Measurements from ENCODE around the gene PLCH2. TPM values are rescaled to one million over a fixed set of nuclear protein-coding genes. Genes with fewer than 3 reads are reported as not detected.
A peak's percentile ranks its signal among the peaks of the same experiment; 100 is the strongest.

PLCH2 gene
- total RNA-seq, 2 experiments from 2014 or later, result 1.4 to 2.2 TPM

DNA sequence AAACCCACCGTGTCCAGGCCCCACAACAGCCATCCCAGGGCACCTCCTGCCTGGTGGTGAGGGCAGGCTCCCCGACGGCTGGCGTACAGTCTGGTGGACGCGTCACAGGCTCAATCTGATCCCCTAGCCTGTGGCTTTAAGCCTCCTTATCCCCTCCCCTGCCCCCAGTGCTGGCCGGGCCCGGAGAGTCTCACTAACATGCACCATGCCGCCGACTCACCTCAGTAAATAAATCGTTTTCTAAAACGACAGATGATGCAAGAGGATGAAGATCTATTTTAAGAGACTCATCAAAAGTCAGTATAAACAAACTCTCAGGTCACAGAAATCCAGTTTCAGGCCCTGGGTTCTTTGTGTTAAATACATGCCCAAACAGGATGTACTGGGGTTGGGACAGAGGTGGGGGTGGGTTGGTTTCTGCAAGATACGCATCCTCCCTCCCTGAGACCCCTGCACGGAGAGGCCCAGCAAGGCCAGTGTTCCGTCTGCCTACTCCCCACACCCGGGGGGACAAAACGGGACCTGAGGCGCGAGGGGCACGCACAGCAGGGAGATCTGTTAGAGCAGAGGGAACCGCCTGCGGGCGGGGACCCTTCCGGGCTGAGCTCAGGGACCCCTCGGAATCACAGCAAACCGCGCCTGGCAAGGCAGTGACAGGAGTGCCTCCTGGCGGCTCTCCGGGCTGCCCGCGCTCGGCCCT is 47.3 kb downstream of the PLCH2 start:
- no peaks in the 10 kb centered on the region for H3K9me2 ChIP-seq (ENCODE audit: insufficient read depth, low read length)
- no TSS peak for BruUV-seq (replicated peaks)
- H2AFZ ChIP-seq (ENCODE audit: low read length), result no peak overlapping the region
- no peak overlapping the region for H3K27ac ChIP-seq (ENCODE audit: low read depth, low read length, poor library complexity, severe bottlenecking)
- H3K9me3 ChIP-seq (ENCODE audit: low read length), result no peaks in the 10 kb centered on the region
- no peak for DNase-seq (ENCODE audit: low spot score)
- peak overlapping the region; percentile 99; the same call in 1 of the 2 replicates for H3K4me2 ChIP-seq (ENCODE audit: low read length)
- TF ChIP-seq, protein P1, sequence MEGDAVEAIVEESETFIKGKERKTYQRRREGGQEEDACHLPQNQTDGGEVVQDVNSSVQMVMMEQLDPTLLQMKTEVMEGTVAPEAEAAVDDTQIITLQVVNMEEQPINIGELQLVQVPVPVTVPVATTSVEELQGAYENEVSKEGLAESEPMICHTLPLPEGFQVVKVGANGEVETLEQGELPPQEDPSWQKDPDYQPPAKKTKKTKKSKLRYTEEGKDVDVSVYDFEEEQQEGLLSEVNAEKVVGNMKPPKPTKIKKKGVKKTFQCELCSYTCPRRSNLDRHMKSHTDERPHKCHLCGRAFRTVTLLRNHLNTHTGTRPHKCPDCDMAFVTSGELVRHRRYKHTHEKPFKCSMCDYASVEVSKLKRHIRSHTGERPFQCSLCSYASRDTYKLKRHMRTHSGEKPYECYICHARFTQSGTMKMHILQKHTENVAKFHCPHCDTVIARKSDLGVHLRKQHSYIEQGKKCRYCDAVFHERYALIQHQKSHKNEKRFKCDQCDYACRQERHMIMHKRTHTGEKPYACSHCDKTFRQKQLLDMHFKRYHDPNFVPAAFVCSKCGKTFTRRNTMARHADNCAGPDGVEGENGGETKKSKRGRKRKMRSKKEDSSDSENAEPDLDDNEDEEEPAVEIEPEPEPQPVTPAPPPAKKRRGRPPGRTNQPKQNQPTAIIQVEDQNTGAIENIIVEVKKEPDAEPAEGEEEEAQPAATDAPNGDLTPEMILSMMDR (conservative IDR thresholded peaks at IDR 0.05; ENCODE audit: low read length), result no peak
- TF ChIP-seq EZH2phosphoT487 (IDR thresholded peaks at IDR 0.05; ENCODE audit: borderline replicate concordance, low read depth, low read length), result no peak
- intact Hi-C loops (cut with micrococcal nuclease; ENCODE audit: unreplicated experiment), result no loop called here
- CTCF ChIA-PET (ENCODE audit: unreplicated experiment), result no interaction called here
- POLR2A ChIA-PET, result no interaction called here
- peaks cover 40% of the 10 kb centered on the region for H3K79me2 ChIP-seq (ENCODE audit: insufficient read depth, low read depth, low read length)
- H4K20me1 ChIP-seq (ENCODE audit: insufficient read depth, low read length), result peaks cover 13% of the 10 kb centered on the region
- peaks cover 33% of the 10 kb centered on the region for H3K36me3 ChIP-seq (ENCODE audit: insufficient read depth, low read length)
- H3K4me1 ChIP-seq (ENCODE audit: insufficient read depth, low read length, poor library complexity, severe bottlenecking), result peaks cover 26% of the 10 kb centered on the region
- no peak overlapping the region for H3K4me3 ChIP-seq (ENCODE audit: low read depth, low read length, poor library complexity, severe bottlenecking)

DNA sequence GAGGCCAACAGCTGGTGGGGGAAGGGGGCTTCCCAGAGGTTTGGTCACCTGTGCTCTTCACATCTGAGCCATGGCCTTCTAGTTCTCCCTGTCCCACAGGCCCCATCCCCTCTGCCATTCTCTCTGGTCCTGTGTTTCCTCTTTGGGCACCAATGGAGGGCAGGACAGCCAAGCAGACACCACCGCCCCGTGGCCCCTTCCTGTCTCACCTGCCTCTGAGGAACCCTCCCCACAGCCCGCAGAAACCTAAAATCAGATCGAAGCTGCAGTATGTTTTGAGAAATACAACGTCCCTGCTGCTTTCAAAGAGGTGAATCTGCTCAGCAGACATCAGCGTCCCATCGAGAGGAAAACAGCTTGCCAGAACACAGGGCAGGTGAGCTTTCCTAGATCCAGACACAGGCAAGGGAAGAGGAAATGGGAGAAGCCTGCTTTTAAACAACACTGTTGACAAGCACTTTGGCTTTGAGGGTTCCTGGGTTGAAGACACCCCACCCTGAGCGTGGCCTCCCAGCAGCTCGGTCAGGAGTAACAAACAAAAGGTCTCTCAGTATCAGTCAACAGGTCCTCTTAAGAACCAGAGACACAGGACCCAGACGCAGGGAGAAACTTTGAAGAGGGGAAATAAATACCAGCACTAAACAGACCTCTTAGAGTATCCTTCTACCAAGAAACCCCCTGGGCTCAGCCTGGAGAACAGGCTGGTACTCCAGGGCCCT is 48.0 kb downstream of the PLCH2 start:
- Histone ChIP-seq H3K4me2 (ENCODE audit: low read length) (peak overlapping the region; percentile 99; the same call in 1 of the 2 replicates), H3K36me3 (ENCODE audit: insufficient read depth, low read length) (peaks cover 26% of the 10 kb centered on the region), H4K20me1 (ENCODE audit: insufficient read depth, low read length) (peaks cover 13% of the 10 kb centered on the region), H3K4me1 (ENCODE audit: insufficient read depth, low read length, poor library complexity, severe bottlenecking) (peaks cover 26% of the 10 kb centered on the region), H3K4me3 (ENCODE audit: low read depth, low read length, poor library complexity, severe bottlenecking) (peak overlapping the region; percentile 100), H3K9me3 (ENCODE audit: low read length) (no peaks in the 10 kb centered on the region), H2AFZ (ENCODE audit: low read length) (no peak overlapping the region), H3K27ac (ENCODE audit: low read depth, low read length, poor library complexity, severe bottlenecking) (no peak overlapping the region), H3K9me2 (ENCODE audit: insufficient read depth, low read length) (no peaks in the 10 kb centered on the region), H3K79me2 (ENCODE audit: insufficient read depth, low read depth, low read length) (peaks cover 40% of the 10 kb centered on the region)
- ChIA-PET CTCF (ENCODE audit: unreplicated experiment) (no interaction called here), POLR2A (no interaction called here)
- no peak for TF ChIP-seq EZH2phosphoT487 (IDR thresholded peaks at IDR 0.05; ENCODE audit: borderline replicate concordance, low read depth, low read length)
- TF ChIP-seq, protein P1 (conservative IDR thresholded peaks at IDR 0.05; ENCODE audit: low read length), result no peak
- intact Hi-C loops (cut with micrococcal nuclease; ENCODE audit: unreplicated experiment), result no loop called here
- DNase-seq (ENCODE audit: low spot score), result no peak
- BruUV-seq (replicated peaks), result no TSS peak

- BruUV-seq (replicated peaks), result no TSS peak
- TF ChIP-seq, protein P1 (conservative IDR thresholded peaks at IDR 0.05; ENCODE audit: low read length), result no peak
- no peak for TF ChIP-seq EZH2phosphoT487 (IDR thresholded peaks at IDR 0.05; ENCODE audit: borderline replicate concordance, low read depth, low read length)
- Histone ChIP-seq H3K36me3 (ENCODE audit: insufficient read depth, low read length) (peaks cover 11% of the 10 kb centered on the region), H4K20me1 (ENCODE audit: insufficient read depth, low read length) (peaks cover 13% of the 10 kb centered on the region), H3K9me3 (ENCODE audit: low read length) (no peaks in the 10 kb centered on the region), H3K4me2 (ENCODE audit: low read length) (peak overlapping the region; percentile 99), H3K79me2 (ENCODE audit: insufficient read depth, low read depth, low read length) (peaks cover 40% of the 10 kb centered on the region), H2AFZ (ENCODE audit: low read length) (no peak overlapping the region), H3K9me2 (ENCODE audit: insufficient read depth, low read length) (no peaks in the 10 kb centered on the region), H3K27ac (ENCODE audit: low read depth, low read length, poor library complexity, severe bottlenecking) (peak overlapping the region; percentile 38), H3K4me3 (ENCODE audit: low read depth, low read length, poor library complexity, severe bottlenecking) (peak overlapping the region; percentile 100), H3K4me1 (ENCODE audit: insufficient read depth, low read length, poor library complexity, severe bottlenecking) (peaks cover 26% of the 10 kb centered on the region)
- DNase-seq (ENCODE audit: low spot score), result no peak
- CTCF ChIA-PET (ENCODE audit: unreplicated experiment), result no interaction called here
- POLR2A ChIA-PET, result no interaction called here
- intact Hi-C loops (cut with micrococcal nuclease; ENCODE audit: unreplicated experiment), result no loop called here
Observed at GRCh38 chr1:2525572-2525919, 49.5 kb downstream of the PLCH2 start.
